Measurements from ENCODE around the gene NDST1.

NDST1 gene

GRCh38 chr5:150582241-150583109, 74.5 kb downstream of the NDST1 start:
- no peak for DNase-seq (ENCODE audit: extremely low read depth, low read depth)

DNA sequence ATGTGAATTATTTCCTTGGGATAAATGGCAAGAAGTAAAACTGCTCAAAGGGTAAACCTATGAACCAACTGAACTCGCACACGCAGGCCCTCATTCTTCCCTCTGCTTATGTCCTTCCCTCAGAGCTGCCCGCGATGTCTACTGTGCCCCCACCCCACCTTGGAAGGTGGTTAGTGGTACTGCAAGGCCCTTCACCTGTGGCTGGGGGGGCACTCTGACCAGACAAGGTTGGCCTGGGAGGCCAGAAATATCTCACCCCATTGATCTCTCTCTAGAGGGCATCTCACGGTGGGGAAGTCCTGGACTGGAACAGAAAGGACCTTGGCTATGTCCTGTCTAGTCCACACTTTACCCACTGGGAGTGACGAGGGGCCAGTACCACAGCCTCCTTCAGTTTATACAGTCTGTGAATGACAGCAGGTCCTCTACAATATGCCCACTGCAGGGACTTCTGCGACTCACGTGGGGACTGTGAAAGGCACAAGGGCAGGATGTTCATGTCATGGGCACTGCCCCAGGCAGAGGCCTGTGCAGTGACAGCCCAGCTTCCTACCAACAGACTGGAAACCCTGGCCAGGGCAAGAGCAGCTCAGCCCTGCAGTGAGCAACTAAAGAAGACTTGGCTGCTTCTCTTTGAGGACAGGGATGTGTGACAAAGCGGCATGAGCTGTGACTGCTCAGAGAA, 75.8 kb downstream of the NDST1 start:
- DNase-seq (ENCODE audit: extremely low read depth, low read depth): no peak
- TF ChIP-seq, protein P1, sequence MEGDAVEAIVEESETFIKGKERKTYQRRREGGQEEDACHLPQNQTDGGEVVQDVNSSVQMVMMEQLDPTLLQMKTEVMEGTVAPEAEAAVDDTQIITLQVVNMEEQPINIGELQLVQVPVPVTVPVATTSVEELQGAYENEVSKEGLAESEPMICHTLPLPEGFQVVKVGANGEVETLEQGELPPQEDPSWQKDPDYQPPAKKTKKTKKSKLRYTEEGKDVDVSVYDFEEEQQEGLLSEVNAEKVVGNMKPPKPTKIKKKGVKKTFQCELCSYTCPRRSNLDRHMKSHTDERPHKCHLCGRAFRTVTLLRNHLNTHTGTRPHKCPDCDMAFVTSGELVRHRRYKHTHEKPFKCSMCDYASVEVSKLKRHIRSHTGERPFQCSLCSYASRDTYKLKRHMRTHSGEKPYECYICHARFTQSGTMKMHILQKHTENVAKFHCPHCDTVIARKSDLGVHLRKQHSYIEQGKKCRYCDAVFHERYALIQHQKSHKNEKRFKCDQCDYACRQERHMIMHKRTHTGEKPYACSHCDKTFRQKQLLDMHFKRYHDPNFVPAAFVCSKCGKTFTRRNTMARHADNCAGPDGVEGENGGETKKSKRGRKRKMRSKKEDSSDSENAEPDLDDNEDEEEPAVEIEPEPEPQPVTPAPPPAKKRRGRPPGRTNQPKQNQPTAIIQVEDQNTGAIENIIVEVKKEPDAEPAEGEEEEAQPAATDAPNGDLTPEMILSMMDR (IDR thresholded peaks at IDR 0.05; ENCODE audit: low read depth, low read length, missing control alignments): no peak
- no peak overlapping the region for H3K4me3 ChIP-seq (replicated peaks; ENCODE audit: low read depth, low read length)

More at GRCh38 chr5:150582241-150583109, 74.5 kb downstream of the NDST1 start:
- TF ChIP-seq, protein P1 (IDR thresholded peaks at IDR 0.05; ENCODE audit: low read depth, low read length, missing control alignments): no peak
- no peak overlapping the region for H3K4me3 ChIP-seq (replicated peaks; ENCODE audit: low read depth, low read length)

DNA sequence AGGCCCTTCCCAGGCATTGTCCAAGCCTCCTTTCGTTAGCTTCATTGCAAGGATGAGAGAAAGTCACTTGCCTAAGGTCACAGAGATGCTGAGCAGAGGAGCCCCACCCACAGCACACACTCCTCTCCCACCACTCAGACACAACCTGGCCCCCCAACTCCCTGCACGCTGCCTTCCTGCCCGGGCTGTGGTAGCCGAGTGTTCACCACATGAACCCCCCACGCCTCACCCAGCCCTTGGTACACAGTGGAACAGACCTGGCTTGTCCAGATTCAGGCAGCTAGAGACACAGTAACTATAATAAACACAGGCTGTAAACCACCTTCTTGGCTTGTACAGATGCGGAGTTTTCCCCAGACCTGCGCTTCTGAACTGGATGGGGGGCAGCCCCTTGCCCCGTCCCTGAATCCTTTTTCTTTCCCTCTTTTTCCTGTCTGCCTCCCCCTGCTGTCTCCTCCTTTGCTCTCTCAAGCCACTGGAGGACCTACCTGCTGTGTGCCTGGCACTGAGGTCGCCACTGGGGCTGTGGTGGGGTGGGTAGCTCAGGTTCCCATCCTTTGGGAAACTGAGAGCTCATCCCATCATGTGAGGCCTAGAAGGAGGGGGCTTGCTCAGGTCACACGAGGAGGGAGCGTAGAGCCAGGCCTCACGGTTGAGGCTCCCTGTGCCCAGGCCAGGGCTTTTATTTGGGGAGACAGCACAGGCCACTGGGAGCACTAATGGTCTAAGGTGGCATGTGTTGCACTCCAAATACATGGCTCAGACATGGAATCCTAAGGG, 76.8 kb downstream of the NDST1 start:
- TF ChIP-seq, protein P1 (IDR thresholded peaks at IDR 0.05; ENCODE audit: low read depth, low read length, missing control alignments): no peak
- no peak overlapping the region for H3K4me3 ChIP-seq (replicated peaks; ENCODE audit: low read depth, low read length)
- no peak for DNase-seq (ENCODE audit: extremely low read depth, low read depth)

- DNase-seq (ENCODE audit: extremely low read depth, low read depth): no peak
- TF ChIP-seq, protein P1 (IDR thresholded peaks at IDR 0.05; ENCODE audit: low read depth, low read length, missing control alignments): no peak
- no peak overlapping the region for H3K4me3 ChIP-seq (replicated peaks; ENCODE audit: low read depth, low read length)
Measured at GRCh38 chr5:150585781-150586341, 77.9 kb downstream of the NDST1 start.

DNA sequence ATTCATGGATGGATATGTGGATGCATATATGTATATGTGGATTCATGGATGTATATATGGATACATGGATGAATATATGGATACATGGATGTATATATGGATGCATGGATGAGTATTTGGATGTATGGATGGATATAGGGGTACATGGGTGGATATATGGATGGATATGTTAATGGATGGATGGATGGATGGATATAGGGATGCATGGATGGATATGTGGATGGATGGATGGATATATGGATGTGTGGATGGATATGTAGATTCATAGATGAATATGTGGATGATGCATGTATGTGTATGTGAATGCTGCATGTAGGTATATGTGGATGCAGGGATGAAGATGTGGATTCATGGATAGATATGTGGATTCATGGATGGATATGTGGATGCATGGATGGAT, 79.1 kb downstream of the NDST1 start:
- TF ChIP-seq, protein P1 (IDR thresholded peaks at IDR 0.05; ENCODE audit: low read depth, low read length, missing control alignments): no peak
- H3K4me3 ChIP-seq (replicated peaks; ENCODE audit: low read depth, low read length): no peak overlapping the region
- no peak for DNase-seq (ENCODE audit: extremely low read depth, low read depth)

- TF ChIP-seq, protein P1 (IDR thresholded peaks at IDR 0.05; ENCODE audit: low read depth, low read length, missing control alignments): no peak
Measured at GRCh38 chr5:150587856-150588595, 80.1 kb downstream of the NDST1 start.

More at GRCh38 chr5:150587856-150588595, 80.1 kb downstream of the NDST1 start:
- H3K4me3 ChIP-seq (replicated peaks; ENCODE audit: low read depth, low read length): no peak overlapping the region
- no peak for DNase-seq (ENCODE audit: extremely low read depth, low read depth)
